Sigmoid colon (tissue), 4 donors: ENCODE results near the gene MAVS.

Source experiments
- CTCF ChIP-seq, 4 experiments: fragments of 450-650 bp in 3 of 4; fragments of 200-600 bp in 1 of 4; IDR thresholded peaks; one replicate each; pipeline ENCODE4 v1.5.1; 2016 to 2019; ENCODE audit warnings: antibody characterized with exemption in 4 of 4, mild to moderate bottlenecking in 3 of 4, moderate library complexity in 2 of 4
- EP300 ChIP-seq, 4 donors: sonication (generic); formaldehyde crosslinking; IDR thresholded peaks; one replicate each; pipeline ENCODE4 v1.6.1; 2017; ENCODE audit warnings: antibody characterized with exemption in 4 of 4

GRCh38 chr20:3839328-3839727 is 7.3 kb upstream of the MAVS start:
- TF ChIP-seq EP300 (IDR thresholded peaks at IDR 0.05) = no peak
- TF ChIP-seq CTCF (IDR thresholded peaks at IDR 0.05) = no peak
